Gastroesophageal sphincter (tissue), 4 donors: ENCODE measurements around the gene DDX31. TPM values are rescaled to one million over a fixed set of nuclear protein-coding genes. Genes with fewer than 3 reads are reported as not detected.

Source experiments
- ATAC-seq: fragments of 150-250 bp; one replicate; pipeline ENCODE4 v1.9.1; 2016; ENCODE audit warnings: mild to moderate bottlenecking, moderate library complexity
- H3K27ac ChIP-seq, 4 donors: fragments of 200-600 bp; sonication (generic) in 3 of 4; 1 replicate in 3 of 4; 2 replicates in 1 of 4; pipeline ENCODE4 v1.5.1; 2016 to 2019
- H3K27me3 ChIP-seq: fragments of 200-600 bp; sonication (generic); one replicate; pipeline ENCODE4 v1.5.1; 2019
- H3K36me3 ChIP-seq, 2 donors: fragments of 200-600 bp; sonication (generic); one replicate each; pipeline ENCODE4 v1.5.1; 2019; ENCODE audit warnings: control low read depth in 1 of 2
- H3K4me1 ChIP-seq, 3 donors: fragments of 200-600 bp; sonication (generic); 1 replicate in 2 of 3; 2 replicates in 1 of 3; pipeline ENCODE4 v1.5.1; 2016 to 2019; ENCODE audit warnings: control low read depth in 2 of 3
- H3K4me3 ChIP-seq, 2 donors: fragments of 200-600 bp; sonication (generic); one replicate each; pipeline ENCODE4 v1.5.1; 2019; ENCODE audit warnings: mild to moderate bottlenecking in 1 of 2, moderate library complexity in 1 of 2
- H3K9me3 ChIP-seq, 3 donors: fragments of 200-600 bp; sonication (generic); one replicate each; pipeline ENCODE4 v1.5.1; 2017 to 2019; ENCODE audit warnings: control low read depth in 2 of 3
- EP300 ChIP-seq: sonication (generic); formaldehyde crosslinking; IDR thresholded peaks from one replicate; pipeline ENCODE4 v1.6.1; 2017; ENCODE audit warnings: antibody characterized with exemption, mild to moderate bottlenecking
- POLR2A ChIP-seq, 2 donors: fragments of 450-650 bp; IDR thresholded peaks; one replicate each; pipeline ENCODE4 v1.6.1; 2017; ENCODE audit warnings: antibody characterized with exemption in 2 of 2, mild to moderate bottlenecking in 2 of 2, moderate library complexity in 1 of 2
- POLR2AphosphoS5 ChIP-seq: sonication (generic); formaldehyde crosslinking; IDR thresholded peaks from one replicate; pipeline ENCODE4 v1.6.1; 2017; ENCODE audit warnings: antibody characterized with exemption
- WGBS, 2 donors: methylation state at CpG; one replicate each; pipeline ENCODE4 v1.1.5; 2018; ENCODE audit warnings: low coverage in 1 of 2; 5-methylcytosine and 5-hydroxymethylcytosine counted together
- total RNA-seq, 4 donors: library from RNA; depleted of rRNA; stranded (reverse); fragments of >200 nt; gene quantifications; one replicate each; pipeline ENCODE4 v1.1.0, GENCODE V29; 2016
- TF ChIP-seq, protein P1 (sequence below), 4 experiments: fragments of 200-600 bp in 2 of 4; fragments of 450-650 bp in 2 of 4; sonication (generic) in 1 of 4; IDR thresholded peaks; one replicate each; pipeline ENCODE4 v1.5.1; 2017 to 2019; ENCODE audit warnings: antibody characterized with exemption in 4 of 4, mild to moderate bottlenecking in 2 of 4, moderate library complexity in 2 of 4

Gene DDX31
- total RNA-seq, 4 donors from 2014 or later, result 8.3 to 10.3 (median 9.3) TPM

GRCh38 chr9:132592451-132592850 is 77.3 kb downstream of the DDX31 start:
- no peak for ATAC-seq
- no peak overlapping the region for H3K27ac ChIP-seq
- H3K36me3 ChIP-seq, result peaks cover 0 to 47% of the 10 kb centered on the region in 2 donors
- no peaks in the 10 kb centered on the region for H3K9me3 ChIP-seq
- 75 to 79% methylated on average over 6 to 8 of the region's 8 CpGs for WGBS, 2 donors
- TF ChIP-seq POLR2A (IDR thresholded peaks at IDR 0.05) (no peak), EP300 (no peak), POLR2AphosphoS5 (no peak)
- TF ChIP-seq, protein P1, sequence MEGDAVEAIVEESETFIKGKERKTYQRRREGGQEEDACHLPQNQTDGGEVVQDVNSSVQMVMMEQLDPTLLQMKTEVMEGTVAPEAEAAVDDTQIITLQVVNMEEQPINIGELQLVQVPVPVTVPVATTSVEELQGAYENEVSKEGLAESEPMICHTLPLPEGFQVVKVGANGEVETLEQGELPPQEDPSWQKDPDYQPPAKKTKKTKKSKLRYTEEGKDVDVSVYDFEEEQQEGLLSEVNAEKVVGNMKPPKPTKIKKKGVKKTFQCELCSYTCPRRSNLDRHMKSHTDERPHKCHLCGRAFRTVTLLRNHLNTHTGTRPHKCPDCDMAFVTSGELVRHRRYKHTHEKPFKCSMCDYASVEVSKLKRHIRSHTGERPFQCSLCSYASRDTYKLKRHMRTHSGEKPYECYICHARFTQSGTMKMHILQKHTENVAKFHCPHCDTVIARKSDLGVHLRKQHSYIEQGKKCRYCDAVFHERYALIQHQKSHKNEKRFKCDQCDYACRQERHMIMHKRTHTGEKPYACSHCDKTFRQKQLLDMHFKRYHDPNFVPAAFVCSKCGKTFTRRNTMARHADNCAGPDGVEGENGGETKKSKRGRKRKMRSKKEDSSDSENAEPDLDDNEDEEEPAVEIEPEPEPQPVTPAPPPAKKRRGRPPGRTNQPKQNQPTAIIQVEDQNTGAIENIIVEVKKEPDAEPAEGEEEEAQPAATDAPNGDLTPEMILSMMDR (IDR thresholded peaks at IDR 0.05), result no peak
- H3K27me3 ChIP-seq, result peaks cover 85% of the 10 kb centered on the region
- no peak overlapping the region for H3K4me3 ChIP-seq
- peaks cover 0 to 23% (median 0%) of the 10 kb centered on the region in 3 donors for H3K4me1 ChIP-seq

- H3K27me3 ChIP-seq, result peaks cover 85% of the 10 kb centered on the region
- TF ChIP-seq POLR2A (IDR thresholded peaks at IDR 0.05) (no peak), POLR2AphosphoS5 (no peak), EP300 (no peak)
- TF ChIP-seq, protein P1 (IDR thresholded peaks at IDR 0.05), result no peak
- H3K9me3 ChIP-seq, result no peaks in the 10 kb centered on the region
- ATAC-seq, result no peak
- no peak overlapping the region for H3K4me3 ChIP-seq
- H3K4me1 ChIP-seq, result peaks cover 0 to 28% (median 0%) of the 10 kb centered on the region in 3 donors
- peaks cover 0 to 40% of the 10 kb centered on the region in 2 donors for H3K36me3 ChIP-seq
- H3K27ac ChIP-seq, result no peak overlapping the region
- 38 to 80% methylated on average over 1 to 7 of the region's 9 CpGs for WGBS, 2 donors
Measured at GRCh38 chr9:132591751-132592314, 78.0 kb downstream of the DDX31 start.

GRCh38 chr9:132591244-132591643 is 78.5 kb downstream of the DDX31 start:
- peaks cover 0 to 33% (median 0%) of the 10 kb centered on the region in 3 donors for H3K4me1 ChIP-seq
- no peak overlapping the region for H3K27ac ChIP-seq
- H3K27me3 ChIP-seq, result peaks cover 88% of the 10 kb centered on the region
- WGBS, 2 donors, result 10% methylated on average over 2 of the region's 6 CpGs; no CpG with 5 or more reads in 1 of the 2 donors
- TF ChIP-seq, protein P1 (IDR thresholded peaks at IDR 0.05), result no peak
- TF ChIP-seq EP300 (no peak), POLR2A (IDR thresholded peaks at IDR 0.05) (no peak), POLR2AphosphoS5 (no peak)
- no peak overlapping the region for H3K4me3 ChIP-seq
- H3K9me3 ChIP-seq, result no peaks in the 10 kb centered on the region
- no peak for ATAC-seq
- peaks cover 0 to 35% of the 10 kb centered on the region in 2 donors for H3K36me3 ChIP-seq

- peaks cover 95% of the 10 kb centered on the region for H3K27me3 ChIP-seq
- TF ChIP-seq POLR2A (IDR thresholded peaks at IDR 0.05) (no peak), POLR2AphosphoS5 (no peak)
Measured at GRCh38 chr9:132590318-132591182, 79.2 kb downstream of the DDX31 start.

GRCh38 chr9:132590037-132590317 is 79.8 kb downstream of the DDX31 start:
- TF ChIP-seq, protein P1 (IDR thresholded peaks at IDR 0.05), result no peak
- TF ChIP-seq POLR2A (IDR thresholded peaks at IDR 0.05), result no peak
- TF ChIP-seq EP300, result no peak
- no peak for TF ChIP-seq POLR2AphosphoS5
- no peak for ATAC-seq
- H3K4me1 ChIP-seq, result peaks cover 0 to 33% (median 0%) of the 10 kb centered on the region in 3 donors
- H3K4me3 ChIP-seq, result no peak overlapping the region
- H3K27ac ChIP-seq, result no peak overlapping the region
- H3K9me3 ChIP-seq, result no peaks in the 10 kb centered on the region
- peaks cover 0 to 22% of the 10 kb centered on the region in 2 donors for H3K36me3 ChIP-seq
- WGBS, 2 donors, result 2 to 7% methylated on average over 5 to 7 of the region's 17 CpGs
- peaks cover 99% of the 10 kb centered on the region for H3K27me3 ChIP-seq

More at GRCh38 chr9:132590318-132591182, 79.2 kb downstream of the DDX31 start:
- no peak for ATAC-seq
- peaks cover 0 to 33% (median 0%) of the 10 kb centered on the region in 3 donors for H3K4me1 ChIP-seq
- H3K27ac ChIP-seq, result no peak overlapping the region
- peaks cover 0 to 28% of the 10 kb centered on the region in 2 donors for H3K36me3 ChIP-seq
- no peak overlapping the region for H3K4me3 ChIP-seq
- H3K9me3 ChIP-seq, result no peaks in the 10 kb centered on the region
- 1 to 4% methylated on average over 5 to 14 of the region's 73 CpGs for WGBS, 2 donors
